IPS DF 4.7 (cell line): Measurements from ENCODE around the gene WDR48.

Experiments used
- DNase-seq: peaks from one replicate; pipeline ENCODE4 v3.0.0-alpha.2; 2013; ENCODE audit warnings: low spot score; ENCODE audit errors: extremely low read depth

Gene WDR48

GRCh38 chr3:39121621-39122020 lies 69.8 kb downstream of the WDR48 start:
- DNase-seq: no peak

GRCh38 chr3:39122813-39123212 lies 71.0 kb downstream of the WDR48 start:
- DNase-seq: no peak

DNA sequence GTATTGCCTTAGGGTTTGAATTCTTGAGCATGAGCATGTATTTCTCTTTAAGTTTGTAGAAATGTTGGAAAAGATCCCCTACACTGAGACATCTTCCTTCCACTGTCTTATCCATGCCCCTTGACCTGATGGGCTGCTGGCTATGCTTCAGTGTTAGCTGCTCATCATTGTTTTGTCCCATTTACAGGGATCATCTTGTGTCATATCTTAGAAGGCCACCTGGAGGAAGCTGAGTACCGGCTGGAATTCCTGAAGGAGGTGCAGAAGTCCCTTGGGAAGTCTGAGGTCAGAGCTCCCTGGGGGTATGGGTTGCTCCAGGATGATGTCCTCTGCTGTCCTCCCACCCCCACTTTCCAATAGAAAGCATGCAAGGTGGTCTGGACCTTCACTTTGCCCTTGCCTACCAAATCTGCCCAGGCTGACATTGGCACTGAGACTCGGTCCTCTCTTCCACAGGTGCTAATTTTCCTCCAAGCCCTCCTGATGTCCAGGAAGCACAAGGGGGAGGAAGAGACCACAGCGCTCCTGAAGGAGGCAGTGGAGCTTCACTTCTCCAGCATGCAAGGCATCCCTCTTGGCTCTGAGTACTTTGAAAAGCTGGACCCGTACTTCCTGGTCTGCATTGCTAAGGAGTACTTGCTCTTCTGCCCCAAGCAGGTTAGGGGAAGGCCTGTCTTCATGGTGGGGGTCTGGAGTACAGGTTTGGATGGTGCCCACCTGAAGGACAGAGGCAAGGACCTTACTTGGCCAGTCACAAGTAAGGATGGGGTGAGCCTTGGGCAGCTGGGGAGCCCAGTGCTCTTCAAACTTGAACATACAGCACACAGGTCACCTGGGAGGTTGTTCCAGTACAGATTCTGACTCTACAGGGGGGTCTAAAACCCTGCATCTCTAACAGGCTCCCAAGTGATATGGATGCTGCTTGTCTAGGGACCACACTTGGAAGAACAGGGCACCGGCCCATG lies 73.3 kb downstream of the WDR48 start:
- no peak for DNase-seq

DNA sequence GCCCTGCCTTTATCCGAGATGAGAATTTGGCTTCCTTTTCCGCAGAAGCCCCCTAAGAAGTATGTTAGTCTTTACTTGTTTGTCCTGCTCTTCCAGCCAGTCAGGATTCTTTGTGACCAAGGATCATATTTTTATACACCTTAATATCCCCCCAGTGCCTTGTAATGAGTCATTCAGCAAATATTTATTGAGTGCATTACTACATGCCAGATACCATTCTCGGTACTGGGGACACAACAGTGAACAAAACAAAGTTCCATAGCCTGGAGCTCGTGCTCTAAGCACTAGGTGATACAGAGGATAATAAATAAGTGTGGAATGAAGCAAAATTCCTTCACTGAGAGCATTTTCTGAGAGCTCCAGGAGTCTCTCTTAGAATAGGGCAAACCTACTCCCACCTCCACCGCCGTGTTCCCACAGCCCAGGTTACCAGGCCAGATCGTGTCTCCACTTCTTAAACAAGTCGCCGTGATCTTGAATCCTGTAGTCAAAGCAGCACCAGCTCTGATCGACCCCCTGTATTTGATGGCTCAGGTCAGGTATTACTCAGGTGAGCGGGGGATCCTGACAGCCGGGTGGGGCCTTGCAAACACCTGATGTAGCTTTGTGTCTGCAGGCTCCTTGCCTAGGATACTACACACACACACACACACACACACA lies 74.2 kb downstream of the WDR48 start:
- no peak for DNase-seq

- no peak for DNase-seq
Observed at GRCh38 chr3:39126532-39127071, 74.8 kb downstream of the WDR48 start.

- no peak for DNase-seq
Observed at GRCh38 chr3:39127269-39127907, 75.6 kb downstream of the WDR48 start.

DNA sequence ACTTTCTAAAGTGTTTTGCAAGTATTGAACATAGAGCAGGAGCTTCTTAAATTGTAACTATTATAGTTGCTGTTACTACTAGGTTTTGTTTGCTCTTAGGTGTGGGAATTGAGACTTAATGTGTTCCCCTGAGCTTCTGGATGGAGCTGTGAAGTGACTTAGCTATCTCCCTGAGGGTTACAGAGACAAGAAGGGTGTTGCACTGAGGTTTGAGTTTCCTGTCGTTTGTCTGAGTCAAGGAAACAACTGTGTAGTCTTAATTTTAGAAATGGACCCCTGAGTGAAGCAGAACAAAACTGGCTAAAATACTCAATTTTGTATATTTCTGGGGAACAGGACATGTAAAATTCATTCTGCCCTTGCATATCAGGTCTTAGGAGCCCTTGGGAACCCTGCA lies 76.1 kb downstream of the WDR48 start:
- no peak for DNase-seq

DNA sequence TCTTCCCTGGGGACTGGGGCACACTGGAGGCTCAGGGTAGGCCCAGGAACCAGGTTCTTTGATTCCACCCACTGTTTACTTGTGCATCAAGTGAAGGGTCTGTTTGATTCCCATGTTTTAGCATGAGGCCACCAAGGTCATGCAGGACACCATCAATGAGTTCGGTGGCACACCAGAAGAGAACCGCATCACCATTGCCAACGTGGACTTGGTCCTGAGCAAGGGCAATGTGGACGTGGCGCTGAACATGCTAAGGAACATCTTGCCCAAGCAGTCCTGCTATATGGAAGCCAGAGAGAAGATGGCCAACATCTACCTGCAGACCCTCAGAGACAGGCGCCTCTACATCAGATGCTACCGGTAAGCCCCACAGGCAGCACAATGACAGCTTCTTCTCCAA lies 77.1 kb downstream of the WDR48 start:
- no peak for DNase-seq

GRCh38 chr3:39130026-39130425 lies 78.2 kb downstream of the WDR48 start:
- no peak for DNase-seq

GRCh38 chr3:39130693-39131265 lies 79.0 kb downstream of the WDR48 start:
- DNase-seq: no peak

DNA sequence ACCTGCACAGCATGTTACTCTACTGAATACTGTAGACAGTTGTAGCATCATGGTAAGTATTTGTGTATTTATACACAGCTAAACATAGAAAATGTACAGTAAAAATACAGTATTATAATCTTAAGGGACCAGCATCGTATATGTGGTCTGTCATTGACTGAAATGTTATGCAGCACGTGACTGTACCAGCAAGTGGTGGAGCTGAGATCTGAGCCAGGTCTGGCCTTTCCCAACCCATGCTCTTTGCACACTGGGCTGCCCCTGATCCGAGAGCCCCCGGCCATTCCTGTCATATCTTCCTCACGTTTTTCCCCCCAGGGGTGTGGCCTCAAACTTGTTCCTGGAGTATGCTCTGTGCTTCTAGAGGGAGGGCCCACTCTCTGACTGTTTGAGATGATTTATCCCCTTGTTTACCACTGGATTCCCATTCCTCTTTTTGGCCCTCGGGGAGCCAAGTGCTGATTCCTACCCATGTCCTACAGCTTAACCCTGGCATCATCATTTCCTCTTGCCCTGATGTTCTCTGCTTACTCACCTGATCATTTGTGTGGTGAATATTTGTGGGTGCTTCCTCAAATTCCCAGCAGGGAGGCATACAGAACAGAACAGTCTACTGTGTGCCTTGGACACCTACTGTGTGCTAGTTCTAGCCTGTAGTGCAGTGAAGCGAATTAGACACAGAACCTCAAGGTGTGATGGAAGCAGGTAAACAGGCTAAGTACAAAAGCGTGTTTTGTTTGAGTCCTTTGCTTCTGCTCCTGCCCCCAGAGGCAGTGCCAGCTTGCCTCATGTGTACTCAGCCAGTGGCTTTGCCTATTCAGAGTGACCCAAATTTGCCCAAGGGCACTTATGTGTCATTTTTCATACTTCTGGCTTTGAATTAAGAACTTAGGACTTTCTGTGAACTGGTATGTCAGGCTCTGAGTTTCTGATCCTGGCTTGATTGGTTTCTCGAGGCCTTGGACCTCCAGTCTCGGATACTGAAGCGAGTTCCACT lies 80.6 kb downstream of the WDR48 start:
- no peak for DNase-seq

DNA sequence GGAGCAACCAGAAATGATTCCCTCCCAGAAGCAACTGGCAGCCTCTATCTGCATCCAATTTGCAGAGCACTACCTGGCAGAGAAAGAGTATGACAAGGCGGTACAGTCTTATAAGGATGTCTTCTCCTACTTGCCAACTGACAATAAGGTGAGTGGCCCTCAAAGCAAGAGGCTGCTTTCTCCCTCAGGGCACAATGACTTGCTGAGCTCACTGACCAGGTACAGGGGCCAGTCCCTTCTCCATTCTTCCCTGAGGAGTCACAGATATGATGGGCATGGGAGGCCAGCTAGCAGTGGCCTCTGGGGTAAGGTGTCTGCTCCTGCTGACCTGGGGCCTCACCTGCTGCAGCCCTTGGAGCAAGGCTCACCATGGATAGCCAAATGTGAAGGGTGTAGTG lies 81.3 kb downstream of the WDR48 start:
- no peak for DNase-seq

DNA sequence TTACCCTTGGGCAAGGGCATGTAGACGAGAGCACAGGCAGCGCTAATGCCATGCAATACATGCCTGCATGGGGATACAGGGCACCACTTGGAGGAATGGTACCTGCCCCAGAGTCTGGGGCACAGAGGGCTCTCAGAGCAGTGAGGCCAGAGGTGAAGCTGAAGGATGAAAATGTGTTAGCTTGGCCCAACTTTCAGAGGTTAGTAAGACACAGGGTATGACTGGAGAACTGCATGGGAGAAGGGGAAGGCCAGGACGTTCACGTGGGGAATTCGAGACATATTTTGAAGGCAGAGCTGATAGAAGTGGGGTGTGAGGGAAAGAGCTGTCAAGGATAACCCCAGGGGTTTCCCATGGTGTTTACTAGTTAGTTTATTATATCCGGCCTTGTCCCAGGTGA lies 82.0 kb downstream of the WDR48 start:
- no peak for DNase-seq

DNA sequence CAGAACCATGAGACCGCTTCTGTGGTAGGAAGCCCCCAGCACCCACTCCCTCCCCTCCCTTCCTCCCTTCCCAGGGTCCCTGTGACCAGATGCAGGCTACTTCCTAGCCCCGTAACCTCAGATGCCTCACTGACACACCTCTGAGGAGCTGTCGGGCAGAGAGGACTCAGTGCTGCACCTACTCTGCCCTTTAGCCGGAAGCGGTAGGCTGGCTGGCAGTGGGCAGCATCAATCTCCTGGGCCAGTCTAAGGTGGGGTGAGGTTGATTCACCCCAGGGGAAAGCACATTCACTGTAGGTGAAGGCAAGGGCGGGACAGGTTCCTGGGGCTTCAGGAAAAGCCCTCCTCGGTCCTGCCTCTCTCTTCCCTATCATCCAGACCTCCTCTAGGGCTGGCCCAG lies 82.5 kb downstream of the WDR48 start:
- DNase-seq: no peak

- DNase-seq: no peak
Observed at GRCh38 chr3:39135170-39135805, 83.5 kb downstream of the WDR48 start.

DNA sequence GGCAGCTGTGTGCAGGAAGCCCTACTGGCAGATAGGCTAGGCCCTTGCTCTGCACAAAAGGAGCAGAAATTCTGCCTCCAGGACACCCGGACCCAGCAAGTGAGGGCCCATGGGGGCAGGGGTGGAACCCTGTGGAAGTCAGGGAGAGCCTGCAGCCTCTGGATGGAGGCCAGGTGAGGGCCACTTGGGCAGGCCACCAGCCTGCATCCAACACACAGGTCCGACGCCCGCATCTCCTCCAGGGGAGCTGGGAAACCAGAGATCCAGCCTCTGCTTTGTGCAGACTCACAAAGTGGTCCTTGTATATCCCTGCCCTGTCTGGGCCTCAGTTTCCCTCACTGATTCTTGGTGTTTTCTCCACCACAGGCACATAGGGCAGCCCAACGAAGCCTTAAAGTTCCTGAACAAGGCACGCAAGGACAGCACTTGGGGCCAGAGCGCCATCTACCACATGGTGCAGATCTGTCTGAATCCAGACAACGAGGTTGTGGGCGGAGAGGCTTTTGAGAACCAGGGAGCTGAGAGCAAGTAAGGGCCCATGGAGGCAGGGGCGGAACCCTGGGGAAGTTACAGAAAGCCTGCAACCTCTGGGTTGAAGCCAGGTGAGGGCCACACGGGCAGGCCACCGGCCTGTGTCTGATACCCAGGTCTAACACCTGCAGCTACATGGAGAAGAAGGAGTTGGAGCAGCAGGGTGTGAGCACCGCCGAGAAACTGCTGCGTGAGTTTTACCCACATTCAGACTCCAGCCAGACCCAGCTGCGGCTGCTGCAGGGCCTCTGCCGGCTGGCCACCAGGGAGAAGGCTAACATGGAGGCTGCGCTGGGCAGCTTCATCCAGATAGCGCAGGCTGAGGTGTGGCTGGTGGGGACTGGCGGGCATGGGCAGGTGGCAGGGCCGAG lies 85.0 kb downstream of the WDR48 start:
- no peak for DNase-seq

DNA sequence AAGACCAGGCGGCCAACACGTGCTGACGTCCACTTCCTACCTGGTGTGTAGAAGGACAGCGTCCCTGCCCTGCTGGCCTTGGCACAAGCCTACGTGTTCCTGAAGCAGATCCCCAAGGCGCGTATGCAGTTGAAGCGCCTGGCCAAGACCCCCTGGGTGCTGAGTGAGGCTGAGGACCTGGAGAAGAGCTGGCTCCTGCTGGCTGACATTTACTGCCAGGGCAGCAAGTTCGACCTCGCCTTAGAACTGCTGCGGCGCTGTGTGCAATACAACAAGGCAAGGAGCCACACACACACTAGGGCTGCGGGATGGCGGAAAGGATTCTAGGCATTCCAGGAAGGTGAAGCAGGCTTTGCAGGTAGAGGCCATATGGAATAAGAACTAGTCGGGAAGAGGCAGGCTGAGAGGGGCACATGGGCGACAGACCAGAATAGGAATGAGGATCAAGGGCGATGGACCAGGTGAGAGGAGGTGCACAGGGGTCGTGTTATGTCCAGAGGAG lies 85.7 kb downstream of the WDR48 start:
- DNase-seq: no peak

GRCh38 chr3:39137991-39138803 lies 86.4 kb downstream of the WDR48 start:
- no peak for DNase-seq
